DOHH2 (cell line): Measurements from ENCODE around the gene CFAP74.

ENCODE experiments used
- EZH2phosphoT487 ChIP-seq: fragments of 200-600 bp; sonication (generic); IDR thresholded peaks from 2 replicates; pipeline ENCODE4 v1.6.1; 2017; ENCODE audit warnings: borderline replicate concordance, mild to moderate bottlenecking, antibody characterized with exemption, low read length, moderate library complexity, mixed read lengths
- TF ChIP-seq, protein P1 (sequence below): fragments of 200-600 bp; sonication (generic); IDR thresholded peaks from one replicate; pipeline ENCODE4 v1.5.1; 2014; ENCODE audit warnings: antibody characterized with exemption, mild to moderate bottlenecking, low read depth, low read length; ENCODE audit not compliant: poor library complexity, severe bottlenecking

DNA sequence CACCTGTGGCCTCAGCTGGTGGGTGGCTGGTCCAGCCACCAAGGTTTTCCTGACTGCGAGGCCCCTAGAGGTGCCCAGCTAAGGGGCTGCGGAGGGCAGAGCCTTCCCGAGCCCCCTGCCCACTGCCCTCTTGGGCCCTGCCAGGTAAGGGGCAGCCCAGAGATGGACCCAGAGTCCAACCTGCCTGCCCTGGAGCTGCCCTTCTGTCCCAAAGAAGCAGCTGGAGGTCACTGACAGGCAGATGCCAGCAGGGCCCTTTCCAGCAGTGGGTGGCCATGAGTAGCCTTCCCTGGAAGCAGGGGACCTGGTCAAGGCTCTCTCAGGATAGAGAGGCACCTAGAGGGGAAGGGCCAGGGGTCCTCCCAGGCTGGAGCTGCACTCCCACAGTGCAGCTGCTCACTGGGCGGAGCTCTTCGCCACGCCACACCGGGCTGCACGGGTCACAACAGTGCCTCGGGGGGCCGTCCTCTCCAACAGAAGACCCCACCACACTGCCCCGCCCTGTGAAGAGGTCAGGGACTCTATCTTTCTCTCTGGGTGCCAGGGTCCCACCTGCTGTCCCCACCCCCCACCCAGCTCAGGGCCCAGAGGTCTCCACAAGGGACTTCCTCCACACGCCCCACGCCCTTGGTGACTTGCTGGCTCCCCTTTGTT, 101.8 kb downstream of the CFAP74 start:
- TF ChIP-seq, protein P1, sequence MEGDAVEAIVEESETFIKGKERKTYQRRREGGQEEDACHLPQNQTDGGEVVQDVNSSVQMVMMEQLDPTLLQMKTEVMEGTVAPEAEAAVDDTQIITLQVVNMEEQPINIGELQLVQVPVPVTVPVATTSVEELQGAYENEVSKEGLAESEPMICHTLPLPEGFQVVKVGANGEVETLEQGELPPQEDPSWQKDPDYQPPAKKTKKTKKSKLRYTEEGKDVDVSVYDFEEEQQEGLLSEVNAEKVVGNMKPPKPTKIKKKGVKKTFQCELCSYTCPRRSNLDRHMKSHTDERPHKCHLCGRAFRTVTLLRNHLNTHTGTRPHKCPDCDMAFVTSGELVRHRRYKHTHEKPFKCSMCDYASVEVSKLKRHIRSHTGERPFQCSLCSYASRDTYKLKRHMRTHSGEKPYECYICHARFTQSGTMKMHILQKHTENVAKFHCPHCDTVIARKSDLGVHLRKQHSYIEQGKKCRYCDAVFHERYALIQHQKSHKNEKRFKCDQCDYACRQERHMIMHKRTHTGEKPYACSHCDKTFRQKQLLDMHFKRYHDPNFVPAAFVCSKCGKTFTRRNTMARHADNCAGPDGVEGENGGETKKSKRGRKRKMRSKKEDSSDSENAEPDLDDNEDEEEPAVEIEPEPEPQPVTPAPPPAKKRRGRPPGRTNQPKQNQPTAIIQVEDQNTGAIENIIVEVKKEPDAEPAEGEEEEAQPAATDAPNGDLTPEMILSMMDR: no peak
- TF ChIP-seq EZH2phosphoT487: no peak
